Calu3 (cell line): ENCODE data around the gene HNRNPF. TPM values are rescaled to one million over a fixed set of nuclear protein-coding genes. Genes with fewer than 3 reads are reported as not detected.
"Not testable (repeated sequence)": the region's sequence is repeated elsewhere in the genome, so short reads cannot be mapped to it uniquely, and the experiment has no call there.

Experiments used
- BruUV-seq: library from RNA; stranded (reverse); fragments of 400-500 nt; replicated peaks from 2 replicates; lab custom pipeline; 2021; lab: Mats Ljungman, UMichigan
- CTCF ChIA-PET: fragments of 300-600 bp; sonication (Branson Sonifier 250); formaldehyde crosslinking; loops from one replicate; lab custom pipeline; 2022; ENCODE audit warnings: antibody characterized with exemption; lab: Charles Lee
- DNase-seq: peaks from one replicate; pipeline ENCODE4 v3.0.0; 2022
- H3K27ac Mint-ChIP-seq: one replicate; pipeline ENCODE4 v1.8.0; 2022; ENCODE audit warnings: mixed read lengths; ENCODE audit not compliant: unreplicated experiment
- H3K27me3 Mint-ChIP-seq: one replicate; pipeline ENCODE4 v1.8.0; 2022; ENCODE audit warnings: mixed read lengths; ENCODE audit not compliant: unreplicated experiment
- H3K36me3 Mint-ChIP-seq: one replicate; pipeline ENCODE4 v1.8.0; 2022; ENCODE audit warnings: mild to moderate bottlenecking, moderate library complexity, mixed read lengths; ENCODE audit not compliant: insufficient read depth, unreplicated experiment
- H3K4me1 Mint-ChIP-seq: one replicate; pipeline ENCODE4 v1.8.0; 2022; ENCODE audit warnings: mild to moderate bottlenecking, low read depth, mixed read lengths; ENCODE audit not compliant: unreplicated experiment
- H3K4me3 Mint-ChIP-seq: one replicate; pipeline ENCODE4 v1.8.0; 2022; ENCODE audit warnings: mild to moderate bottlenecking, low read depth, moderate library complexity, mixed read lengths; ENCODE audit not compliant: unreplicated experiment
- H3K9me3 Mint-ChIP-seq: one replicate; pipeline ENCODE4 v1.8.0; 2022; ENCODE audit warnings: low read depth, mixed read lengths; ENCODE audit not compliant: unreplicated experiment
- intact Hi-C: fragments of 100-400 bp; cut with micrococcal nuclease; formaldehyde crosslinking; loops from one replicate; pipeline ENCODE4 v1.10.0; 2022; ENCODE audit not compliant: unreplicated experiment
- total RNA-seq: library from RNA; stranded (reverse); gene quantifications from 2 replicates; pipeline ENCODE4 v1.2.3, GENCODE V29; 2022
- TF ChIP-seq, protein P1 (sequence below): fragments of 200-600 bp; IDR thresholded peaks from one replicate; pipeline ENCODE4 v1.8.0; 2022; ENCODE audit warnings: antibody characterized with exemption; ENCODE audit not compliant: unreplicated experiment

The HNRNPF gene
- total RNA-seq, 1 experiment from 2014 or later: 256 TPM

DNA sequence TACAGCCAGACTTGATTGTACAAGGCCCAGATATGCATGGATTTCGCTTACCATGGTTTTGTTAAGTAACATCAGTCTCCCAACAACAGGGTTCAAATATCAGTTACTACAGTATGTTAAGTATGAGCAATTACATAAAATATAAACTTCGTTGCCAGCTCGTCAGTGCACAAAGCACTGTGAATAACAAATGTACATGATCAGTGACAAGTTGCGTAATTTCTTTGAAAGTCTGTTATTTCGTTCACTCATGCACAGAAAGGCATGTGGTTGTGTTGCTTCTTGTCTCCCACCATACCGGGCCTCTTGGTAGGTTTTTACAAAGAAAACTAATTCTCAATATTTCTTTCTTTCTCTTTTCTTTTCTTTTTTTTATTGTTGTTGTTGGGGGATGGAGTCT is 15.4 kb upstream of the HNRNPF start:
- CTCF ChIA-PET: no interaction called here
- intact Hi-C loops: no loop called here
- no TSS peak for BruUV-seq
- H3K4me3 Mint-ChIP-seq: no peak overlapping the region
- no peaks in the 10 kb centered on the region for H3K9me3 Mint-ChIP-seq
- peaks cover 13% of the 10 kb centered on the region for H3K4me1 Mint-ChIP-seq
- no peaks in the 10 kb centered on the region for H3K27me3 Mint-ChIP-seq
- TF ChIP-seq, protein P1, sequence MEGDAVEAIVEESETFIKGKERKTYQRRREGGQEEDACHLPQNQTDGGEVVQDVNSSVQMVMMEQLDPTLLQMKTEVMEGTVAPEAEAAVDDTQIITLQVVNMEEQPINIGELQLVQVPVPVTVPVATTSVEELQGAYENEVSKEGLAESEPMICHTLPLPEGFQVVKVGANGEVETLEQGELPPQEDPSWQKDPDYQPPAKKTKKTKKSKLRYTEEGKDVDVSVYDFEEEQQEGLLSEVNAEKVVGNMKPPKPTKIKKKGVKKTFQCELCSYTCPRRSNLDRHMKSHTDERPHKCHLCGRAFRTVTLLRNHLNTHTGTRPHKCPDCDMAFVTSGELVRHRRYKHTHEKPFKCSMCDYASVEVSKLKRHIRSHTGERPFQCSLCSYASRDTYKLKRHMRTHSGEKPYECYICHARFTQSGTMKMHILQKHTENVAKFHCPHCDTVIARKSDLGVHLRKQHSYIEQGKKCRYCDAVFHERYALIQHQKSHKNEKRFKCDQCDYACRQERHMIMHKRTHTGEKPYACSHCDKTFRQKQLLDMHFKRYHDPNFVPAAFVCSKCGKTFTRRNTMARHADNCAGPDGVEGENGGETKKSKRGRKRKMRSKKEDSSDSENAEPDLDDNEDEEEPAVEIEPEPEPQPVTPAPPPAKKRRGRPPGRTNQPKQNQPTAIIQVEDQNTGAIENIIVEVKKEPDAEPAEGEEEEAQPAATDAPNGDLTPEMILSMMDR: no peak
- no peak for DNase-seq
- H3K27ac Mint-ChIP-seq: no peak overlapping the region
- H3K36me3 Mint-ChIP-seq: peaks cover 7% of the 10 kb centered on the region

DNA sequence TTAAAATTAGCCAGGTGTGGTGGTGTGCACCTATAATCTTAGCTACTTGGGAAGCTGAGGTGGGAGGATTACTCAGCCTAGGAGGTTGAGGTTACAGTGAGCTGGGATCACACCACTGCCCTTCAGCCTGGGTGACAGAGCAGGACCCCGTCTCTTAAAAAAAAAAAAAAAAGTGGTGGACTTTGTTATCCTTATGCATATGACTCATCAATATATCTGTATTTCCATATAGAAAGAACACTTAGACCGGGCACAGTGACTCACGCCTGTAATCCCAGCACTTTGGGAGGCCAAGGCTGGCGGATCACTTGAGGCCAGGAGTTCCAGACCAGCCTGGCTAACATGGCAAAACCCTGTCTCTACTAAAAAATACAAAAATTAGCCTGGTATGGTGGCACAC is 13.0 kb upstream of the HNRNPF start:
- H3K9me3 Mint-ChIP-seq, intact Hi-C loops, BruUV-seq, H3K4me3 Mint-ChIP-seq, DNase-seq, H3K27ac Mint-ChIP-seq, H3K36me3 Mint-ChIP-seq, H3K27me3 Mint-ChIP-seq: not testable (repeated sequence)
- H3K4me1 Mint-ChIP-seq: peaks cover 13% of the 10 kb centered on the region
- CTCF ChIA-PET: interaction anchor here (0.8 kb wide), 1 partner anchor 31 kb away, joined by 5 read pairs; no protein-coding TSS in a partner anchor

DNA sequence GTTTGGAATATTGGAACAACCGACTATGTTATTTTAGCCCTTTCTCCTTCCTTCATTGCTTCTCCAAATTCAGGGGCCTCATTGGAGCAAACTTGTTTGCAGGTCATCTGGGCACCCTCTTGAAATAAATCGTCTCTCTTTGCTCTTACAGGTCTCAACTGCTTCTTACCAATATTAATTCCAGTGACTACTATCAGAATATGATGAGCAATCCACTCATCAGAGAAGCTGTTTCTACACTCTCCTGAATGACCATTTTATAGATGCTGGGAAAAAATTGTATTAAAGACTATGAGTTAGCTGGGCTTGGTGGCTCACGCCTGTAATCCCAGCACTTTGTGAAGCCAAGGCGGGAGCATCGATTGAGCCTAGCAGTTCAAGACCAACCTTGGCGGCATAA is 12.5 kb upstream of the HNRNPF start:
- CTCF ChIA-PET: interaction anchor here (0.8 kb wide), 1 partner anchor 31 kb away, joined by 5 read pairs; no protein-coding TSS in a partner anchor
- Mint-ChIP-seq H3K27me3 (no peaks in the 10 kb centered on the region), H3K27ac (no peak overlapping the region), H3K9me3 (no peaks in the 10 kb centered on the region), H3K4me3 (peak overlapping the region; percentile 79), H3K36me3 (peaks cover 7% of the 10 kb centered on the region), H3K4me1 (peaks cover 13% of the 10 kb centered on the region)
- intact Hi-C loops: no loop called here
- no TSS peak for BruUV-seq
- DNase-seq: no peak
- TF ChIP-seq, protein P1: no peak

DNA sequence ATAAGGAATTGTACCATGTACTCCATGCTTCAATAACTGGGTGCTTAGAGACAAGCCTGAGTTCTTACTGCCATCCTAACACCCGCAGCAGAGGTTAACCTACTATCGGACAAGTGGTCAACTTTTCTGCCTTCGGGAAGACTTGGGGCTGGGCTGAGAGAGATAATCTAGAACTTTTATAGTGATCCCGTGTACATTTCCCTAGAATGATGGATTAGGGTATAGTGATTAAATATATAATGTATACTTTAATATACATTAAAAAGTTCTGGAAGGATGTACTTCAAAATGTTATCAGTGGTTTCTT is 12.2 kb upstream of the HNRNPF start:
- Mint-ChIP-seq H3K9me3 (no peaks in the 10 kb centered on the region), H3K4me3 (peak overlapping the region; percentile 79), H3K27ac (peak overlapping the region; percentile 62), H3K27me3 (no peaks in the 10 kb centered on the region), H3K4me1 (peaks cover 13% of the 10 kb centered on the region), H3K36me3 (peaks cover 7% of the 10 kb centered on the region)
- TSS peak; percentile 51 for BruUV-seq
- CTCF ChIA-PET: interaction anchor here (1.1 kb wide), 1 partner anchor 12 kb away, joined by 3 read pairs; the partner anchor contains the start of gene HNRNPF
- intact Hi-C loops: no loop called here
- TF ChIP-seq, protein P1: no peak
- DNase-seq: no peak

DNA sequence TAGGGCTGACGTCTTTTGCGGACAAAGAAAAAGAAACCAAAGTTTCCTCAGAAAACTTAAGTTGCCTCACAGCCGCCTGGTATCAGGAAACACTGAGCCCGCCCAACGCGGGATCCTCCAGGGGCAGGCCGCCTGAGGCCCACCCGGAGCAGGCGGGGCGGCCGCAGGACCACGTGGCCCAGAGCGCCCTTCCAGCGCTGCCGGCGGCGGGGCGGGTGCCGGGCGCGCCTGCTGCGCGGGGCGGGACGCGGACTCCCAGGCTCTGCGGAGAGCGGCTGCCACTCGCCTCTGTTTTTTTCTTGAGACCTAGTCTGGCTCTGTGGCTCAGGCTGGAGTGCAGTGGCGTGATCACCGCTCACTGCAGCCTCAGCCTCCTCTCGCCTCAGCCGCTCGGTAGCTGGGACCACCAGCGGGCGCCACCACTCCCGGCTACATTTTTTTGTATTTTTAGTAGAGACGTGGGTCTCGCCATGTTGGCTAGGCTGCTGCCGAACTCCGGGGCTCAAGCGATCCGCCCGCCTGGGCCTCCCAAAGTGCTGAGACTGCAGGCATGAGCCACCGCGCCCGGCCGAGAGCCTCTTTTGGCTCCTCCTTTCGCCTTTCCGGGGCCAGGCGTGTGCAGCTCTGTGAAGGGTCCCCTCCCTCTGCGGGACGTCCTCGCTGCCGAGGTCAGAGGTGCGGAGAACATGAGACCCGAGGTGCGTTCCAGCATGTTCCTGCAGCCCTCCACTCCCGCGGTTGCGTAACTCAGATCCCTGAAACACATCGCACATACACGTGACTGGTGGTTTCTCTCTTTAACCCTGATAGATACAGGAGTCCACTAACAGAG is 11.6 kb upstream of the HNRNPF start:
- no peaks in the 10 kb centered on the region for H3K27me3 Mint-ChIP-seq
- peak overlapping the region; percentile 79 for H3K4me3 Mint-ChIP-seq
- TF ChIP-seq, protein P1: no peak
- peak overlapping the region; percentile 62 for H3K27ac Mint-ChIP-seq
- H3K9me3 Mint-ChIP-seq: no peaks in the 10 kb centered on the region
- peaks cover 7% of the 10 kb centered on the region for H3K36me3 Mint-ChIP-seq
- CTCF ChIA-PET: interaction anchor here (1.1 kb wide), 1 partner anchor 11 kb away, joined by 3 read pairs; the partner anchor contains the start of gene HNRNPF
- no TSS peak for BruUV-seq
- intact Hi-C loops: no loop called here
- peaks cover 13% of the 10 kb centered on the region for H3K4me1 Mint-ChIP-seq
- DNase-seq: peak; percentile 74
